NCI-H446 treated with DMSO at 0.1 percent for 48 hours (cell line): ENCODE data around the gene SLC25A53.

Experiments
- DNase-seq: peaks from one replicate; lab custom pipeline; 2025; lab: John Stamatoyannopoulos, UW

SLC25A53 gene

GRCh38 chrX:104156630-104157529 is at the start of gene SLC25A53:
Gene SLC25A53, minus strand, starts transcription at chrX:104157009. Its CDS starts 51,752 bp downstream, at chrX:104105257.
- peak; percentile 65 for DNase-seq

- no peak for DNase-seq
Measured at GRCh38 chrX:104205548-104205947, 48.7 kb upstream of the SLC25A53 start.

- no peak for DNase-seq
Measured at GRCh38 chrX:104195489-104196084, 38.8 kb upstream of the SLC25A53 start.

GRCh38 chrX:104195013-104195412 is 38.2 kb upstream of the SLC25A53 start:
- no peak for DNase-seq

- no peak for DNase-seq
Measured at GRCh38 chrX:104193485-104193884, 36.7 kb upstream of the SLC25A53 start.

- no peak for DNase-seq
Measured at GRCh38 chrX:104189837-104190236, 33.0 kb upstream of the SLC25A53 start.

GRCh38 chrX:104187931-104188330 is 31.1 kb upstream of the SLC25A53 start:
- no peak for DNase-seq

- DNase-seq: no peak
Measured at GRCh38 chrX:104183685-104184084, 26.9 kb upstream of the SLC25A53 start.

GRCh38 chrX:104173841-104174240 is 17.0 kb upstream of the SLC25A53 start:
- no peak for DNase-seq

GRCh38 chrX:104172788-104173187 is 16.0 kb upstream of the SLC25A53 start:
- DNase-seq: no peak

GRCh38 chrX:104172121-104172520 is 15.3 kb upstream of the SLC25A53 start:
- DNase-seq: no peak

GRCh38 chrX:104168127-104168526 is 11.3 kb upstream of the SLC25A53 start:
- no peak for DNase-seq

- no peak for DNase-seq
Measured at GRCh38 chrX:104166735-104167436, 10.1 kb upstream of the SLC25A53 start.

GRCh38 chrX:104165894-104166734 is 9.3 kb upstream of the SLC25A53 start, which contains the start of gene FAM199X:
Gene FAM199X, plus strand, starts transcription at chrX:104166453. Its CDS starts 333 bp downstream, at chrX:104166786.
- peak; percentile 74 for DNase-seq

GRCh38 chrX:104151037-104151436 is 5.8 kb downstream of the SLC25A53 start:
- DNase-seq: no peak

- no peak for DNase-seq
Measured at GRCh38 chrX:104141087-104141760, 15.6 kb downstream of the SLC25A53 start.

- DNase-seq: peak; percentile 6
Measured at GRCh38 chrX:104137496-104137895, 19.3 kb downstream of the SLC25A53 start.

GRCh38 chrX:104136241-104137019 is 20.4 kb downstream of the SLC25A53 start:
- DNase-seq: peak; percentile 53

GRCh38 chrX:104135677-104136076 is 21.1 kb downstream of the SLC25A53 start:
- no peak for DNase-seq

- no peak for DNase-seq
Measured at GRCh38 chrX:104134583-104135261, 22.1 kb downstream of the SLC25A53 start.
